Fibroblast of skin of right quadriceps (primary cell): ENCODE measurements around the gene MIA3.
"Not testable (repeated sequence)": the region's sequence is repeated elsewhere in the genome, so short reads cannot be mapped to it uniquely, and the experiment has no call there.

Experiments
- DNase-seq: peaks from one replicate; pipeline ENCODE4 v3.0.0-alpha.2; 2013

The MIA3 gene, protein sequence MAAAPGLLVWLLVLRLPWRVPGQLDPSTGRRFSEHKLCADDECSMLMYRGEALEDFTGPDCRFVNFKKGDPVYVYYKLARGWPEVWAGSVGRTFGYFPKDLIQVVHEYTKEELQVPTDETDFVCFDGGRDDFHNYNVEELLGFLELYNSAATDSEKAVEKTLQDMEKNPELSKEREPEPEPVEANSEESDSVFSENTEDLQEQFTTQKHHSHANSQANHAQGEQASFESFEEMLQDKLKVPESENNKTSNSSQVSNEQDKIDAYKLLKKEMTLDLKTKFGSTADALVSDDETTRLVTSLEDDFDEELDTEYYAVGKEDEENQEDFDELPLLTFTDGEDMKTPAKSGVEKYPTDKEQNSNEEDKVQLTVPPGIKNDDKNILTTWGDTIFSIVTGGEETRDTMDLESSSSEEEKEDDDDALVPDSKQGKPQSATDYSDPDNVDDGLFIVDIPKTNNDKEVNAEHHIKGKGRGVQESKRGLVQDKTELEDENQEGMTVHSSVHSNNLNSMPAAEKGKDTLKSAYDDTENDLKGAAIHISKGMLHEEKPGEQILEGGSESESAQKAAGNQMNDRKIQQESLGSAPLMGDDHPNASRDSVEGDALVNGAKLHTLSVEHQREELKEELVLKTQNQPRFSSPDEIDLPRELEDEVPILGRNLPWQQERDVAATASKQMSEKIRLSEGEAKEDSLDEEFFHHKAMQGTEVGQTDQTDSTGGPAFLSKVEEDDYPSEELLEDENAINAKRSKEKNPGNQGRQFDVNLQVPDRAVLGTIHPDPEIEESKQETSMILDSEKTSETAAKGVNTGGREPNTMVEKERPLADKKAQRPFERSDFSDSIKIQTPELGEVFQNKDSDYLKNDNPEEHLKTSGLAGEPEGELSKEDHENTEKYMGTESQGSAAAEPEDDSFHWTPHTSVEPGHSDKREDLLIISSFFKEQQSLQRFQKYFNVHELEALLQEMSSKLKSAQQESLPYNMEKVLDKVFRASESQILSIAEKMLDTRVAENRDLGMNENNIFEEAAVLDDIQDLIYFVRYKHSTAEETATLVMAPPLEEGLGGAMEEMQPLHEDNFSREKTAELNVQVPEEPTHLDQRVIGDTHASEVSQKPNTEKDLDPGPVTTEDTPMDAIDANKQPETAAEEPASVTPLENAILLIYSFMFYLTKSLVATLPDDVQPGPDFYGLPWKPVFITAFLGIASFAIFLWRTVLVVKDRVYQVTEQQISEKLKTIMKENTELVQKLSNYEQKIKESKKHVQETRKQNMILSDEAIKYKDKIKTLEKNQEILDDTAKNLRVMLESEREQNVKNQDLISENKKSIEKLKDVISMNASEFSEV (N-terminal part only)

DNA sequence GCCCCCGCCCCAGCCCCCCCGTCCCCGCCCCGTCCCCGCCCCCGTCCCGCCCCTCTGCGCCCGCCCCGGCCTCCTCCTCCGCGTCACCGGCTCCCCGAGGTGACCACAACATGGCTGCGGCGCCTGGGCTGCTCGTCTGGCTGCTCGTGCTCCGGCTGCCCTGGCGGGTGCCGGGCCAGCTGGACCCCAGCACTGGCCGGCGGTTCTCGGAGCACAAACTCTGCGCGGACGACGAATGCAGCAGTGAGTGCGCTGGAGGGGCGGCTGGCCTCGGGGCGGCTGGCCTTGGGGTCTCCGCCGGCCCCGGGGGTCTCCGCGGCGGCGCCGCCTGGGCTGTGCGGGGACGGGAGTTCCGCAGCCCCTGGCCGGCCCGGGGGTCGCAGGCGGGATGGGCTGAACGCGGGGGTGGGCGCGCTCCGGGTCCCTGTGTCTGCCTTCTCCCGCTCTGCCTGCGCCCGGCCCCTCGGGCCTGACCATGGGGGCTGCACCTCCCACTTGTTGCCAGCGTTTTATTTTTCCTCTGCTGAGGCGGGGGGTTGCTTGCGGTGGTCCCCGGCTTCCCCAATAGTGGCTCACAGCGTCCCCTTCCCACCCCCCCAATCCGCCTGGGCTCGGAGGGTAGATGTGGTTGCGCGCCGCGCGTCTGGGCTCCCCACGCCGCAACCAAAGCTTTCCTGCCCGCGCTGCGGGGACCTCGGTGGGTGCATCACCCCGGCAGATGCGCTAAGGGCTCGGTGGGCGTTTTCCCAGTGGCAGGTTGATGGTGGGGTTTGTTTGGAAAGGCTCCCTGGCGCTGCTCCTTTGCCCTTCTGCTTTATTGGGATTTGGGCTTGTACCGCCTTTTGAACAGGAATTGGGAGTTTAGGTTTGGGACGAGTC is at the start of gene MIA3:
MIA3 (plus strand) TSS at position 97 of the 879 bp plus-strand sequence; CDS start at position 111, 14 bp downstream.
- DNase-seq: no peak

DNA sequence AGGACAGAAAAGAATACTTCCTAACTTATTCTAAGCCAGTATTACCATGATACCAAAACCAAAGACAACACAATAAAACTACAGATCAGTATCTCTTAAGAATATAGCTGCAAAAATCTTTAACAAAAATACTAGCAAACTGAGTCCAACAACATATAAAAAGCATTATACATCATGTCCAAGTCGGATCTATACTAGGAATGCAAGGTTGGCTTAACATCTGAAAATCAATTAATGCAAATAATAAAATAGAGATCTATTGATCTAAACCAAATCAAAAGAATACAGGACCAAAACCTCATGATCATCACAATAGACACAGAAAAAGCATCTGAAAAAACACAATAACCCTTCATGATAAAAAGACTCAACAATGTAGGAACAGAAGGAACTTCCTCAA is 47.1 kb upstream of the MIA3 start:
- DNase-seq: no peak

DNA sequence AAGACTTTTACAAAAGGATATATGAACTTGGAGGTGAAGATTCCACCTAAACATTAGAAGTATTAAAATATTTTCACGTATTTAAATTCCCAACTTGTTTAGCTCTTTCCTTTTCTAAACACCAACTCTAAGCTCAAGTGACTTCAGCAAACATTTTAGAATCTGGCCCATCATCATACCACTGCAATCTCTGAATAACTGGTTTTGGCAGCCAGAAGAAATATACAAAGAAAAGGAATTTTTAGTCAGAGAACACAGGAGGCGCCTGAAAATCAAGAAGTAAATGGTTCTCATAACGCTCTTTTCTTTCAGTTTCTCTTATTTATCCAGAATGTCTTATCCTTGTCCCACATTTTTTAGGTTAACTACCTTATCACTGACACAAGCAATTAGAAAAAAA is 38.6 kb upstream of the MIA3 start:
- DNase-seq: no peak

DNA sequence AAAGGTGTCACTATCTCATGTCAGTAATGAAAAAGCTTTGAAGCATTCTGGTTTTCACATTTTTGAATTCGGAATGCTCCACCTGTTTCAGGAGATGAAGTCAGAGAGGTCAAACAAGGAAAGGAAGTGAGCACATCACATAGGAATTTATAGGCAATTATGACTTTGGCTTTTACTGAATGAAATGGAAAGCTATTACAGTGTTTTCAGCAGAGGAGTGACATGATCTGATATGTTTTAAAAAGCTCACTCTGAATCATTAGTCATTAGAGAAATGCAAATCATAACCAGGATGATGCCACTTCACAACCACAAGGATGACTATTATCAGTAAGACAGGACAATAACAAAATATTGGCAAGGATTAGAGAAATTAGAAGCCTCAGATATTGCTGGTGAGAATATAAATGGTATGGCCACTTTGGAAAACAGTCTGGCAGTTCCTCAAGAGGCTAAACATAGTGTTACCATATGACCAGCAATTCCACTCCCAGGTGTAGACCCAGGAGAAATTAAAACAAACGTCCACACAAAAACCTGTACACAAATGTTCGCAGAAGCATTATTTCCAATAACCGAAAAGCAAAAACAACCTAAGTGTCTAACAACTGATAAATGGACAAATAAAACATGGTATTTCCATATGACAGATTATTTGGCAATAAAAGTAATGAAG is 35.7 kb upstream of the MIA3 start:
- DNase-seq: peak; percentile 29

DNA sequence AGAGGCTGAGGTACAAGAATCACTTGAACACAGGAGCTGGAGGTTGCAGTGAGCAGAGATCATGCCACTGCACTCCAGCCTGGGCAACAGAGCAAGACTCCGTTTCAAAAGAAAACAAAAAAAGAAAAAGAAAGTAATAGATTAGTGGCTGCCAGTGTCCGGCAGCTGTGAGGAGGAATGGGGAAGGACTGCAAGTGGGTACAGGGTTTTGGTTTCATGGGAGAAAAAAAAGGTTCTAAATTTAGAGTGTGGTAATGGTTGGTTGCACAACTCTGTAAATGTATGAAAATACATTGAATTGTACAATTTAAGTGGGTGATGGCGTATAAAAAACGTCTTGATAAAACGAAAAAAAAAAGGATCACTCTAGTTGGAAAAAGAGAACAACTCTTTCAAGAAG is 34.8 kb upstream of the MIA3 start:
- DNase-seq: no peak

DNA sequence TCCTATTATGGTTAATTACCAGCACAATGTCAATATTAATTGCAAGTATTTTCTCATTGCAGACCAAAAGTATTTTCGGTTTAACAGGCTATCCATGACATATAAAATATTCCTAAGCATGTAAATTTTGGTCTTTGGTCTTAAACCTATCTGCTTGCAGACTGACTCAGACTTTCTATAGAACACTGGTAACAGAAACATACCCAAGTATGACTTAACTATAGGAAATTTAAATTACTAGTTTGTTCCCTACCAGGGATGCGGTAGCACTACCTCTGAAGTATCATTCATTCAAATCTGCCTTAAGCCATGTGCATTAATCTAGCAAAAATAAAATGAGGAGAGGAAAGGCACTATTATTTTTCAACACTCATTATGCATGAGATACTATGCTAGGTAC is 31.1 kb upstream of the MIA3 start:
- DNase-seq: no peak

DNA sequence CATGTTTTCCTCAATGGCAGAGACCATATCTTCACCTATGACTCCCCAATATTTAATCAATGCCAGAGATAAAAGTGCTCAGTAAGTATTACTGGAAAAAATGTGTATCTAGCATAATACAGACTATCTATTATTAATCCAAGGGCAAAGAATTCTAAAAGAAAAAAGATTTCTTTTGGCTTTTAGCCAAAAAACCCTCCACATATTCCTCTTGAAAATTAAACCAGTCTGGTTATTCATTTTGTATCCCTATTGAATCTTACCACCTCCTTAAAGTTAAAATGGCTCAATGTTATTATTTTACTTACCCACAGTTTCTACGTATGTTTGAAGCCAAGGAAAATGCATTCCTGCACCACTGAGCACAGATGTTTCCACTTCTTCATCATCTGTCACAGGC is 29.8 kb upstream of the MIA3 start:
- DNase-seq: no peak

DNA sequence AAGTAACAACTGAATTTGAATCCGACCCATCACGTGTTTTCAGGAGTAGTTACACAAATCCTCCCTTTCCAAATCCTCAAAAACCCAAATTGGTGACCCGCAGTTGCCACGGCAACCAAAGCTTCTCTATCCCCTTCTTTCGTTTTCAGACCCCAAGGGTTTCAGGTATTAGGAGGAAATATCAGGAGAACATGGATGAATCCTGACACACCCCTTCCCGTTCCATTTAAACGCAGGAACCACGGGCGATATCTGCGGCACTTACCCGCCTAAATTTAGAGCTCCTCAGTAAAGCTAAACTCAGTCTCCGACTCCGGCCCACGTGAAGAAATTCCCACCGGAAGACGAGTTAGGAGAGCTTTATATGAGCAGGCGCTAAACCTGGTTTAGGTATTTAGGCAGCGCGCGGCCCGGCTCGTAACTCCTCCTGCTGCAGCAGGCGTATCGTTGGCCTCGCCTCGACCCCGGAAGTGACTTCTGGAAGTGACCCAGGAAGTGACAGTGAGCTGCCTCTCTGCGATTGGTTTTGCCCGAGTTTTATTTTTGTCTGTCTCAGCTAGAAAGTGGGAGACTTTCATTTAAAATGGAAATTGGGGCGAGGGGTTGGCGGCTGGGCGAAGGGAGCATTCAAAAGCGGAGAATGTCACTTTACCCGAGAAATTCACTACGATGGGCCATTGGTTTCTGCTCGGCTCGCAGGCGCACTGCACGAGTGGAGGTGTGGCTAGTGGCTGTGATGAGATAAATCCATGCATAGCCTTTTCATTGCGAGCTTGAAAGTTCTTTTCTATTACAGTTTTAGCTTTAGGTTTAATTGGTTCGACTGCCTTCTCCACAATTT is 28.2 kb upstream of the MIA3 start, which contains the start of gene TAF1A:
TAF1A (minus strand) TSS at position 472 of the 841 bp plus-strand sequence.
- peak; percentile 82 for DNase-seq

DNA sequence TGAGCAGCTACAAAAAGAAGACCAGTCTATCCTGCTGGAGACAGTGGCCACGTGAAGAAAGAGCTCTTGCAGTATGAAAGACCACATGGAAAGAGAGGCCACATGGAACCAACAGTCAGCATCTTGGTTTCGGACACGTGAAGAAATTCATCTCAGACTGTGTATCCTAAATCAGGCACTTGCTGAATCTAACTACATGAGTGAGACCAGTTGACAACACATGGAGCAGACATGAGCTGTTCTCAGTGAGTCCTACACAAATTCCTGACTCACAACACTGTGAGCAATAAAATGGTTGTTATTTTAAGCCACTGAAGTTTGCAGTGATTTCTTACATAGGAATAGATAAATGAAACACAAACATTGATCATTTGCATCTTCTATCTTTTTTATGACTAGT is 25.7 kb upstream of the MIA3 start:
- DNase-seq: peak; percentile 26

DNA sequence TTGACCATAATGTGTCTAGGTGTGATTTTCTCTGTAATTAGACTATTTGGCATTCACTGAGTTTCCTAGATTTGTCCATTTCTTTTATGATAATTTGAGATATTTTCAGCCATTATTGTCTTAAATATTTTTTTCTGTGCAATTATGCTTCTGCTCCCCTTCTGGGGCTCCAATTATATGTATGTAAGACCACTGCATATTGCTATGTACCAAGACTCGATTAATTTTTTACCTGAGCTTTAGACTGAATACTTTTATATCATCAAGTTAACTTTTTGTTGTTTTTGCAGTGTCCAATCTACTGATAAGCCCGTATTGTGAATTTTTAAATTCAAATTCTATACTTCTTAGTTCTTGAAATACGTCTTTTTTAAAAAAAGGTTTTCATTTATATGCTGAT is 23.1 kb upstream of the MIA3 start:
- no peak for DNase-seq

DNA sequence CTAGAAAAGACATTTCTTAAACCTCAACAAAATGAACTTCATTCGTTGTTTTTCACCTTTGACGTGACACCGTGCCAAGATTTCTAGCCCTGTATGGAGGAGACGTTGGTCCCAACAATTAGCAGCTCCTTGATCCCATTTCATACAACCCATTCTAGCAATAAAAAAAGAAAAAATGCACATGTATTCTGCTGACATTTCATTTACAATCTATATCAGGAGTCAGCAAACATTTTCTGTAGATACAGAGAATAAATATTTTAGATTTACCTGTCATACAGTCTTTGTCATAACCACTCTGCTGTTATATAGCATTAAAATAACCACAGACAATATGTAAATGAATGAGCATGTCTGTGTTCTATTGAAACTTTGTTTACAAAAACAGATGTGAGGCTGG is 21.2 kb upstream of the MIA3 start:
- no peak for DNase-seq

DNA sequence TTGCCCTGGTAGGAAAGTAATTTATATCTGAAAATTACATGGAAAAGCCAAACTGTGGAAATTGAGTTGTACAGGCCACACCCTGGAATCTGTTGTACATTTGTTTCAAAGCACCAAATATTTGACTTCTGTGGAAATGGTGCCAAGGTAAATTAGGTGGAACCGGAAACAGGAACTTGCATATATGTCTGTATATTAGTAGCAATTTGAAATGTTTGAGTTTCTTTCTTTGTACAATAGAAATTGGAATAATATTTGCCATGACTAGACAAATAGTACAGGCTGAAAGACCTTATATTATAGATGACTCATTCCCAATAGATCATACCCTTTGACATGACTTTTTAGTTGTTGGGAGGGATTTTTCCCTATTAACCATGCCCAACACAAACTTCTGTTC is 17.6 kb upstream of the MIA3 start:
- DNase-seq: no peak

DNA sequence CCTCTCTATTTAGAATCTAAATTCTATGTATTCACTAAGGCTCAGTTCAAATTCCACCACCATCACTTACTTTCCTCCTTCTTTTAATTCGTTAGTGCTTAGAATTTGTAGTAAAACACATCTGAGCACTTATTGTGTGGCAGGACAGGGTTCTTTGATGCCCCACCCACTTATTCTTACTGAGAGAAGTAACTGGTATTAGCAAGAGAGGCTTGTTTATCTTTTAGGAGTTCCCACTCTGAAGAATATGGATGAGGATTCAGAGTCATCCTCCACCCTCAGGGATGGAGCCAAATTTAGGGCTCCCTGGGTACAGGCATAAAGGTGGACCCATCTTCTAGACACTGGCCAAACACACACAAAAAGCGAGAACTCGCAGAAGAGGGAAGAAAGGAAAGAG is 16.6 kb upstream of the MIA3 start:
- no peak for DNase-seq

DNA sequence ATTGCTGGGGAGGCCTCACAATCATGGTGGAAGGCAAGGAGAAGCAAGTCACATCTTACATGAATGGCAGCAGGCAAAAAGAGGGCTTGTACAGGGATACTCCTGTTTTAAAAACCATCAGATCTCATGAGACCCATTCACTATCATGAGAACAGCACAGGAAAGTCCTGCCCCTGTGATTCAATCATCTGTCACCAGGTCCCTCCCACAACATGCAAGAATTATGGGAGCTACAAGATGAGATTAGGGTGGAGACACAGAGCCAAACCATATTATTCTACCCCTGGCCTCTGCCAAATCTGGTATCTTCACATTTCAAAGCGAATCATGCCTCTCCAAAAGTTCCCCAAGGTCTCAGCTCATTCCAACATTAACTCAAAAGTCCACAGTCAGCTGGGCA is 11.1 kb upstream of the MIA3 start:
- DNase-seq: no peak

DNA sequence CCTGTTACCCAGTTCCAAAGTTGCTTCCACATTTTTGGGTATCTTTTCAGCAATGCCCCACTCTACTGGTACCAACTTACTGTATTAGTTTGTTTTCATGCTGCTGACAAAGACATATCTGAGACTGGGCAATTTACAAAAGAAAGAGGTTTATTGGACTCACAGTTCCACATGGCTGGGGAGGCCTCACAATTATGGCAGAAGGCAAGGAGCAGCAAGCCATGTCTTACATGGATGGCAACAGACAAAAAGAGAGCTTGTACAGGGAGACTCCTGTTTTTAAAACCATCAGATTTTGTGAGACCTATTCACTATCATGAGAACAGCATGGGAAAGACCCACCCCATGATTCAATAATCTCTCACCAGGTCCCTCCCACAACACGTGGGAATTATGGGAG is 8.8 kb upstream of the MIA3 start:
- DNase-seq: not testable (repeated sequence)

DNA sequence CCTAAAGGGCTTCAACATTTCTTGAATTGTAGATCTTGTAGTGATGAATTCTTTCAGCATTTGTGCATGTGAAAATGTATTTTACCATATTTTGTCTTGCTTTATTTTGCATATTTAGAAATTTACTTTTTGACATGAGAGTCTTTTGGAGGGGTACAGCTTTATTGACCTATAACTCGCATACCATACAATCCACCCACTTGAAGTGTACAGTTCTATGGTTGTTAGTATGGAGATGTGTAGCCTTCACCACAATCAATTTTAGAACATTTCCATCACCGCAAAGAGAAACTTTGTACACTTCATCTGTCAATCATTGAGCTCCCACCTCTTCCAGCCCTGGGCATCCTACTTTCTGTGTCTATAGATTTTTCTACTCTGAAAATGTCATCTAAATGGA is 7.2 kb upstream of the MIA3 start:
- no peak for DNase-seq

DNA sequence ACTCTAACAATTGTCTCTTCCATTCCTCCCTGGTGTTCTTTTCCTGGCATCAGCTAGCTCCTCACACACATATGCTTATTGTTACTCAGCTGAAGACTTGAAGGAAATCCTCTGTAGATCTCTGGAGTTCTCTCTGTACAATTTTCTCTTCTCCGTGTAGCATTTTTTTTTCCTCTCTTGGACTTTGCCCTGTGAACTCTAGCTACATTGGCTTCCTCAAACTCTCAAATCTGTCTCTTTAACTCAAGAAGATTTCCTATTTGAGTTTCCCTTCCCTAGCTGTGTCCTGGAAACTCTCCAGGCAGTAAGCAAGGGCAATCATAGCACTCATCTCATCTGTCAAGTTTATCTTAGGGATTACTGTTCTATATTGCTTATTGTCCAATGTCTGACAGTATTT is 4.3 kb upstream of the MIA3 start:
- no peak for DNase-seq

DNA sequence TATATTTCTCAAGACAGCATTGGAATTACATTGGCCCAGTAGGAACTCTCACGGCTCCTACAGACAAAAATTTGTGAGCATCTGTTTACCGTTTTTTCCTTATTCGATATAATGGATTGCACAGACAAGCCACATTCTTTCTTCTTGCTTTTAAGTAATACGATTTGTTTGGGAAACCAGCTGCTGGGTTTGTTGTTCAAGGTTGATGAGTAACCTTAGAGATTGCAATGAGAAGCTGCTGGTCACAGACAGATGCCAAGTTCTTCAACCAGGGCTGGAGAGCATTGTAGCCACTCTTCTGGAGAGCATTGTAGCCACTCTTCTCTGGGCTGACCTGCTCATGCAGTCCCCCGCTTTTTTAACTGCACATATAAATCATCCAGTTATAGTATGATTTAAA is 1.4 kb upstream of the MIA3 start:
- DNase-seq: peak; percentile 58

DNA sequence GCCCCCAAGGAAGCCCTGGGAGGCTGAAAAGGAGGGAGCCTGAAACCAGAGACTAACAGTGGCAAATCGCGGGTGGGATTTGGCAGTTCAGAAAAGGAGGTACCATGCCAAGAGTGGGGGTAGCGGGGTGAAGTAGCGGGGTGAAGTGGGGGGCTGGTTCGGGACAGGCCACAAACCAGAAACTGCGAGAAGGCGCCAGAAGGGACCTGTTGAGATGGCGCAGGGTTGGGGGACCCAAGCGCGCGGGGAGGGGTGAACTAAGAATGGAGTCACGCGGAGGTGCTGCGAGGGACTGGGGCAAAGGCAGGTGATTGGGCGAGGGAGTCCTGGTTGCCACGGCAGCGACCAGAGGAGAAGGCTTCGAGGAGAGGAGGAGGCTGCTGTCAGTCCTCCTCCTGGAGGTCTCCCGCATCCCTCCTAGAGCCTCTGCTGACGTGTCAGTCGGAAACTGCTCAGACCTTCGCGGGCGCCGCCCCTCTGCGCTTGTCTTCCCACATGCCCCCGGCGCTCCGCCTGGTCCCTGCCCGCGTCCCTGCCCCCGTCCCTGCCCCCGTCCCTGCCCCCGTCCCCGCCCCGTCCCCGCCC is 438 bp upstream of the MIA3 start:
- peak; percentile 98 for DNase-seq
